OCI-LY3 (cell line): ENCODE measurements around the gene ZNF175.

Experiments
- H2AFZ ChIP-seq: fragments of 200-600, 300-600 bp; shearing (Covaris generic); 2 replicates; pipeline ENCODE4 v1.6.0; 2014; ENCODE audit warnings: antibody characterized with exemption, low read depth, low read length
- H3K27ac ChIP-seq: fragments of 200-600, 300-600 bp; sonication (generic); 2 replicates; pipeline ENCODE4 v1.5.1; 2014; ENCODE audit warnings: mild to moderate bottlenecking, low read length, moderate library complexity, mixed read lengths
- H3K27me3 ChIP-seq: fragments of 200-600, 300-600 bp; sonication (generic); 2 replicates; pipeline ENCODE4 v1.6.1; 2014; ENCODE audit warnings: low read depth, low read length, mixed read lengths
- H3K36me3 ChIP-seq: fragments of 200-600, 300-600 bp; sonication (generic); replicated peaks from 2 replicates; pipeline ENCODE3; 2014; ENCODE audit warnings: low read depth, low read length, mixed read lengths
- H3K4me1 ChIP-seq: fragments of 300-600, 200-600 bp; sonication (generic); 2 replicates; pipeline ENCODE4 v1.6.1; 2014; ENCODE audit warnings: low read length, mixed read lengths
- H3K4me2 ChIP-seq: fragments of 200-600, 300-600 bp; sonication (generic); 2 replicates; pipeline ENCODE4 v1.6.1; 2014; ENCODE audit warnings: low read length, mixed read lengths
- H3K4me3 ChIP-seq: fragments of 300-600, 200-600 bp; sonication (generic); 2 replicates; pipeline ENCODE4 v1.5.1; 2014; ENCODE audit warnings: antibody characterized with exemption, mild to moderate bottlenecking, low read length, moderate library complexity
- H3K79me2 ChIP-seq: fragments of 300-600, 200-600 bp; shearing (Covaris generic); 2 replicates; pipeline ENCODE4 v1.6.1; 2014; ENCODE audit warnings: mild to moderate bottlenecking, low read length, mixed read lengths
- H3K9ac ChIP-seq: fragments of 300-600, 200-600 bp; shearing (Covaris generic); 2 replicates; pipeline ENCODE4 v1.6.0; 2014; ENCODE audit warnings: mild to moderate bottlenecking, low read length, moderate library complexity
- H3K9me3 ChIP-seq: fragments of 200-600, 300-600 bp; shearing (Covaris generic); 2 replicates; pipeline ENCODE4 v1.6.1; 2014; ENCODE audit warnings: low read length, mixed read lengths; ENCODE audit not compliant: insufficient read depth
- H4K20me1 ChIP-seq: fragments of 200-600, 300-600 bp; sonication (generic); 2 replicates; pipeline ENCODE4 v1.6.1; 2016; ENCODE audit warnings: low read length, mixed read lengths; ENCODE audit not compliant: insufficient read depth
- EZH2phosphoT487 ChIP-seq: fragments of 200-600 bp; shearing (Covaris generic); IDR thresholded peaks from 2 replicates; pipeline ENCODE4 v1.6.1; 2018; ENCODE audit warnings: antibody characterized with exemption, mixed run types, low read depth
- TF ChIP-seq, protein P1 (sequence below): fragments of 200-600, 300-600 bp; sonication (generic); IDR thresholded peaks from 2 replicates; pipeline ENCODE4 v1.5.1; 2014; ENCODE audit warnings: antibody characterized with exemption, low read length, low read depth

Gene ZNF175

DNA sequence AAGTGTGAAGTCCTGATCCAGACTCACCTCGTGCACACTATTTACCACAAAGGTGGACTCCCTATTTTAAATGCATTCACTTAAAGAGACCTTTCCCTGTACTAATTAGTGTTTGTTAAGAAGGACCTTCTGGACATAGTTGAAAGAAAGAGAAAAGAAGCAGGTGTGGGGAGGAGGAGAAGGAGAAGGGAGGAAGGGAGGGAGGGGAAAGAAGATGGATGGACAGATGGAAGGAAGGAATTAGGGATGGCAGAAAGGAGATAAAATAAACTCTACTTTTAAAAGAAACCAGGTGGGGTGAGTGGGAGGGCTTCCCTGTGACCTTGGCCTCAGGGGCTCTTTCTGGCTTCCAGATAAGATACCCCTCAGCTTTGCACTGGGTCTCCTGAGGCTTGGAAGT is 21.4 kb downstream of the ZNF175 start:
- Histone ChIP-seq H3K27ac (no peak overlapping the region), H3K27me3 (no peaks in the 10 kb centered on the region), H3K4me2 (no peak overlapping the region), H3K4me3 (no peak overlapping the region), H4K20me1 (no peaks in the 10 kb centered on the region), H3K79me2 (no peaks in the 10 kb centered on the region), H3K9ac (no peak overlapping the region), H3K9me3 (no peaks in the 10 kb centered on the region), H3K36me3 (peaks cover 13% of the 10 kb centered on the region), H3K4me1 (peaks cover 12% of the 10 kb centered on the region), H2AFZ (no peak overlapping the region)
- TF ChIP-seq EZH2phosphoT487, result no peak
- TF ChIP-seq, protein P1, sequence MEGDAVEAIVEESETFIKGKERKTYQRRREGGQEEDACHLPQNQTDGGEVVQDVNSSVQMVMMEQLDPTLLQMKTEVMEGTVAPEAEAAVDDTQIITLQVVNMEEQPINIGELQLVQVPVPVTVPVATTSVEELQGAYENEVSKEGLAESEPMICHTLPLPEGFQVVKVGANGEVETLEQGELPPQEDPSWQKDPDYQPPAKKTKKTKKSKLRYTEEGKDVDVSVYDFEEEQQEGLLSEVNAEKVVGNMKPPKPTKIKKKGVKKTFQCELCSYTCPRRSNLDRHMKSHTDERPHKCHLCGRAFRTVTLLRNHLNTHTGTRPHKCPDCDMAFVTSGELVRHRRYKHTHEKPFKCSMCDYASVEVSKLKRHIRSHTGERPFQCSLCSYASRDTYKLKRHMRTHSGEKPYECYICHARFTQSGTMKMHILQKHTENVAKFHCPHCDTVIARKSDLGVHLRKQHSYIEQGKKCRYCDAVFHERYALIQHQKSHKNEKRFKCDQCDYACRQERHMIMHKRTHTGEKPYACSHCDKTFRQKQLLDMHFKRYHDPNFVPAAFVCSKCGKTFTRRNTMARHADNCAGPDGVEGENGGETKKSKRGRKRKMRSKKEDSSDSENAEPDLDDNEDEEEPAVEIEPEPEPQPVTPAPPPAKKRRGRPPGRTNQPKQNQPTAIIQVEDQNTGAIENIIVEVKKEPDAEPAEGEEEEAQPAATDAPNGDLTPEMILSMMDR, result no peak

DNA sequence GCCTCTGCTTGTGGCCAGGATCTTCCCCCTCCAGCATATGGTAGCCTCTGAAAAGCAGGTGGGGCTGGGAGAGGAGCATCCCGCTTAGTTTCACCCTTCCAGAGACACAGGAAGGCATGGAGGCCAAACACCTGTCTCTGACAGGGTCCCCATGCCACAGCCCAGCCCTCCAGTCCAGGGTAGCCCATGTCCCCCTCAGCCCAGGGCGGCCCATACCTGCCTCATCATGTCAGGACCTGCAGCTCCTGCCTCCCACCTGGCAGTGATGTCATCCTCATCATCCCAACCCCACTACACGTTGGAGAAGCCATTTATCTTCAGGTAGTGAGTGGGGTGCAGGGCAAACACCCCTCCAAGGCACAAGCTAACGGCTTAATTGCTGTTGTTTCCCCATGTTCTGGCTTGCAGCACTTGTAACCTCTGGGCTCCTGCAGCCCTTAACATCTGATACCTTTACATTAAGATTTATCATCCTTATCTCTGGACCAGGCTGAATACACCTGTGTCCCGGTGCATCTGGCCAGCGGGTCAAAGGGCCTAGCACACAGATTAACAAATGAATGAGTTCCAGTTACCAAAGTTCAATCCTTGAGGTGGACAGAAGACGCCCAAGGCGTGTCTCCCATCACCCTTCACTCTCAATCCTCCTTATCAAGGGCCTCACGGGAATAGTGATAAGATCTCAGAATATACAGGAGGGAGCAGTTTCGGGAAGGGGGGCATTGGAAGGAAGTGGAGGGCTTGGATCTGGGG is 22.2 kb downstream of the ZNF175 start:
- Histone ChIP-seq H2AFZ (peak overlapping the region; percentile 79; the same call in 1 of the 2 replicates), H3K9me3 (no peaks in the 10 kb centered on the region), H3K27me3 (no peaks in the 10 kb centered on the region), H3K27ac (no peak overlapping the region), H3K79me2 (no peaks in the 10 kb centered on the region), H3K9ac (peak overlapping the region; percentile 73), H3K4me2 (peak overlapping the region; percentile 86), H3K36me3 (peaks cover 5% of the 10 kb centered on the region), H3K4me3 (peak overlapping the region; percentile 85), H3K4me1 (peaks cover 12% of the 10 kb centered on the region), H4K20me1 (no peaks in the 10 kb centered on the region)
- TF ChIP-seq EZH2phosphoT487, result no peak
- TF ChIP-seq, protein P1, result no peak

DNA sequence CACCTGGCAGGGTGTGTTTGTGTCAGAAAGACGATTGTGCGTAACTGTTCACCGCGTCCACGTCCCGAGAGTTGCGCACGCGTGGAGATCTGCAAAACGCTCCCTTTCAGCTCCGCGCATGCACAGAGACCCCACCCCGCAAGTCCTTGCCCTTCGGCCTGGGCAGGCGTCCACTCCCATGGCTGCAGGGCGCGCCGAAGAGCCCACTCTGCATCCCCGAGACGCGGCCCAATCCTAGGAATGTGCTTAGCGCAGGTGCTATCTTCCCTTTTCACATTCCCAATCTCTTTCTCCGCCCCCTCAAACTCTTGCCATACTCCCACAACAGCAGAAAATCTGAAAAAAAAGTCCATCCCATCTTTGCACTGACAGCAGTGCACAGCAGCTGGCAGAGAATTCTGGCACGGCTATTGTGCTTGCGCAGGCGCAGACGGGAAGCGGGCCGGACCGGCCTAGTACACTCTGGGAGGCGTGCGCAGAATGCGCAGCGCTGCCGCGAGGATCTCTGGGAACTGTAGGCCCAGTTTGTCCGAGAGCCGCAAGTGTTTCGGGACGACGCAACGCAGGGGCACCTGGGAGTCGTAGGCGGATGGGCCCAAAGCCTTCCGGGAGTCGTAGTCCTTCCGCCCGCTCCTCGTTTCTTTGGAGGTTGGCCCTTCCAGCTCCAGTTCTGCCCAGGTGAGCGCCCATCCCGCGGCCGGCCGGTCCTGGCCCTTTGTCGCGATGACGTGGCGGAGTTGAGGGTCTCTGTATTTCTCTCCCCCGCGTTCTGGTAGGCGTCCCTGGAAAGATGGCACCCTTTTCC is 23.1 kb downstream of the ZNF175 start:
- Histone ChIP-seq H3K27me3 (no peaks in the 10 kb centered on the region), H3K4me3 (peak overlapping the region; percentile 85), H3K4me1 (peaks cover 12% of the 10 kb centered on the region), H3K79me2 (no peaks in the 10 kb centered on the region), H2AFZ (peak overlapping the region; percentile 83), H4K20me1 (no peaks in the 10 kb centered on the region), H3K9ac (peak overlapping the region; percentile 76), H3K9me3 (no peaks in the 10 kb centered on the region), H3K36me3 (peaks cover 4% of the 10 kb centered on the region), H3K4me2 (peak overlapping the region; percentile 90), H3K27ac (peak overlapping the region; percentile 34)
- no peak for TF ChIP-seq EZH2phosphoT487
- TF ChIP-seq, protein P1, result no peak

DNA sequence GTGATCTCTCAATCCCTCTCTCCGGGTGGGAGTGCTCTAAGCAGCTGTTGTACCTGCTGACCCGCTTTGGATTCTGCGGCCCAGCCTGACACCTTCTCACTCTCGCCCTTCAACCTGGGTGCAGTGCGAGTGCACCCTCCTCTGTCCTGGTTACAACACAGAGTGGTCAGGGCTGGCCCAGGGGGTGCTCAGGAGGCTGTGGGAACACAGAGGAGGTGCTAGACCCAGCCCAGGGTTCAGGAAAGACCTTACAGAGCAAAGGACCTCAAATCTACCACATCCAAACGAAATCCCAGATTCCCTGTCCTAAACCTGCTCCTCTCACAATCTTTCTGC is 23.7 kb downstream of the ZNF175 start:
- Histone ChIP-seq H3K4me3 (peak overlapping the region; percentile 85), H3K36me3 (no peaks in the 10 kb centered on the region), H3K79me2 (no peaks in the 10 kb centered on the region), H3K4me2 (peak overlapping the region; percentile 90), H3K4me1 (peaks cover 16% of the 10 kb centered on the region), H3K27ac (peak overlapping the region; percentile 34), H3K9me3 (no peaks in the 10 kb centered on the region), H4K20me1 (no peaks in the 10 kb centered on the region), H2AFZ (peak overlapping the region; percentile 83), H3K27me3 (no peaks in the 10 kb centered on the region), H3K9ac (peak overlapping the region; percentile 76)
- no peak for TF ChIP-seq EZH2phosphoT487
- TF ChIP-seq, protein P1, result no peak
